Stomach (tissue), 4 donors: Measurements from ENCODE around the gene PRDM2.

Experiments
- CTCF ChIP-seq, 7 experiments: fragments of 450-650 bp in 4 of 7; fragments of 200-600 bp in 3 of 7; sonication (generic) in 3 of 7; IDR thresholded peaks; one replicate each; pipeline ENCODE4 v1.5.1; 2016 to 2019; ENCODE audit warnings: antibody characterized with exemption in 7 of 7, control low read depth in 2 of 7, mild to moderate bottlenecking in 1 of 7
- EP300 ChIP-seq: sonication (generic); formaldehyde crosslinking; IDR thresholded peaks from one replicate; pipeline ENCODE4 v1.6.1; 2017; ENCODE audit warnings: antibody characterized with exemption
- POLR2A ChIP-seq, 4 donors: fragments of 450-650 bp; IDR thresholded peaks; one replicate each; pipeline ENCODE4 v1.6.1; 2016; ENCODE audit warnings: antibody characterized with exemption in 4 of 4, control low read depth in 2 of 4, mild to moderate bottlenecking in 1 of 4, moderate library complexity in 1 of 4
- POLR2AphosphoS5 ChIP-seq, 3 donors: sonication (generic); formaldehyde crosslinking; IDR thresholded peaks; one replicate each; pipeline ENCODE4 v1.6.1; 2016; ENCODE audit warnings: antibody characterized with exemption in 3 of 3

GRCh38 chr1:13772271-13772670 is 72.3 kb downstream of the PRDM2 start:
- TF ChIP-seq CTCF (IDR thresholded peaks at IDR 0.05) = no peak
- TF ChIP-seq POLR2AphosphoS5 (IDR thresholded peaks at IDR 0.05) = no peak
- TF ChIP-seq POLR2A (IDR thresholded peaks at IDR 0.05) = no peak
- no peak for TF ChIP-seq EP300
